ENCODE data around the gene LAT.
"Not testable (repeated sequence)": the region's sequence is repeated elsewhere in the genome, so short reads cannot be mapped to it uniquely, and the experiment has no call there.

LAT gene
- 3.6 to 11.1 reads per million in 2 experiments for total RNA-seq

- peak; percentile 72 for DNase-seq (ENCODE audit: low read depth)
Measured at GRCh38 chr16:28984619-28985135, at the start of gene LAT. LAT (plus strand) TSS chr16:28985052; CDS start chr16:28985418, 366 bp downstream.

- DNase-seq (ENCODE audit: low read depth), result no peak
Measured at GRCh38 chr16:28935346-28935745, 49.5 kb upstream of the LAT start.

- peak; percentile 77 for DNase-seq (ENCODE audit: low read depth)
Measured at GRCh38 chr16:28935924-28936783, 48.7 kb upstream of the LAT start.

DNA sequence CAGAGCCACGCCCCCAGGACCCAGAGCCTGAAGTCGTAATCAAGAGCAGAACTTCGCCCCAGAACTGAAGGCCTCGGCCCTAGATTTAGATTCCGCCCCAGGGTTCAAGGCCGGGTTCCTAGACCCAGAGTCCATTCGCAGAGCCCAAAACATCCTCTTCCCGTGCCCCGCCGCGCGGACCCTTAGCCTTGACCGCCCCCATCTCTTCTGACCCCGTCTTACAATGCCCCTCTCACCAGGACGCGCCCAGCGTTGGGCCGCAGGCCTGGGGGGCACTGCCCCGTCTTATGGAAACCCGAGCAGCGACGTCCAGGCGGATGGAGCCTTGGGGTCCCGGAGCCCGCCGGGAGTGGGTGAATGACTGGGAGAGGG, 48.1 kb upstream of the LAT start:
- DNase-seq (ENCODE audit: low read depth), result no peak

DNA sequence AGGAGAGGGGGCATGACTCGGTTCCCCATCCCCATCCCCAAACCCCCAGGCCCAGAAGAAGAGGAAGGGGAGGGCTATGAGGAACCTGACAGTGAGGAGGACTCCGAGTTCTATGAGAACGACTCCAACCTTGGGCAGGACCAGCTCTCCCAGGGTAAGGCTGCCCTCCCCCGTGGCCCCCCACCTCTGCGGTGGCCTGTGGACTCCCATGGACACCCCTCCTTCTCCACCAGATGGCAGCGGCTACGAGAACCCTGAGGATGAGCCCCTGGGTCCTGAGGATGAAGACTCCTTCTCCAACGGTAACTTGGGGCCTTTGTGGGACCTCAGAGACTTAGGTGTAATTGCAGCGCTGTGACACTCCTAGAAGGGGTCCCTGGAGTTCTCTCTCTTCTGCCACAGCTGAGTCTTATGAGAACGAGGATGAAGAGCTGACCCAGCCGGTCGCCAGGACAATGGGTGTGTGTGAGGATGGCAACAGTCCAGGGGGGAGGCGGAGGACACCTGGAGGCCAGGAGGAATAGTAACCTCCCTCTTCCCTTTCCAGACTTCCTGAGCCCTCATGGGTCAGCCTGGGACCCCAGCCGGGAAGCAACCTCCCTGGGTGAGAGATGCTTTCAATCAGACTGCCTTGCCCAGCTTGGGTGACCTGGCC, 47.5 kb upstream of the LAT start:
- DNase-seq (ENCODE audit: low read depth), result no peak

DNA sequence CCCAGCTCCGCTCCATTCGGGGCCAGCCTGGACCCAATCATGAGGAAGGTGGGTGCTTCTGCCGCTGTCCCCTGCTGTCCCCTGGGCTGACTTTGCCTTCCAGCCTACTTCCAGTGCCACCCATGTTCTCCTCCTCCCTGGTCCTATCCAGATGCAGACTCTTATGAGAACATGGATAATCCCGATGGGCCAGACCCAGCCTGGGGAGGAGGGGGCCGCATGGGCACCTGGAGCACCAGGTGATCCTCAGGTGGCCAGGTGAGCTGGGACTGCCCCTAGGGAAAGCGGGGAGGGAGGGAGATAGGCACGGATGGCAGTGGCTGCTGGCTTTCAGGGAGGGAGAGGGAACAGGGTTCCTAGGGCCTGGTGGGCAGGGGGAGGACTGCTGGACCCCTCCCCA, 46.1 kb upstream of the LAT start:
- DNase-seq (ENCODE audit: low read depth), result no peak

DNA sequence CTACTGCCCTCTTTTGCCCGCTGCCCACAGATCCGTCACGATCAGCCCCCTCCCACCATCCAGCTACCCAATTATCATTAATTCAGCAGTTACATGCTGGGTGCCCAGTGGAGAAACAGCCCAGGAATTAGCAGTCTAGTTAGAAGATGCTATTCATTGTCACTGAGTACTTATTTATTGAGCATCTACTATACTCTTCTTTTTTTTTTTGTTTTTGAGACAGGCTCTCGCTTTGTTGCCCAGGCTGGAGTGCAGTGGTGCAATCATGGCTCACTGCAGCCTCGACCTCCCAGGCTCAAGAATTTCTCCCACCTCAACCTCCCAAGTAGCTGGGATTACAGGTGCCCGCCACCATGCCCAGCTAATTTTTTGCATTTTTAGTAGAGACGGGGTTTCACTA, 45.0 kb upstream of the LAT start:
- not testable (repeated sequence) for DNase-seq (ENCODE audit: low read depth)

- DNase-seq (ENCODE audit: low read depth), result no peak
Measured at GRCh38 chr16:28943281-28943680, 41.6 kb upstream of the LAT start.

DNA sequence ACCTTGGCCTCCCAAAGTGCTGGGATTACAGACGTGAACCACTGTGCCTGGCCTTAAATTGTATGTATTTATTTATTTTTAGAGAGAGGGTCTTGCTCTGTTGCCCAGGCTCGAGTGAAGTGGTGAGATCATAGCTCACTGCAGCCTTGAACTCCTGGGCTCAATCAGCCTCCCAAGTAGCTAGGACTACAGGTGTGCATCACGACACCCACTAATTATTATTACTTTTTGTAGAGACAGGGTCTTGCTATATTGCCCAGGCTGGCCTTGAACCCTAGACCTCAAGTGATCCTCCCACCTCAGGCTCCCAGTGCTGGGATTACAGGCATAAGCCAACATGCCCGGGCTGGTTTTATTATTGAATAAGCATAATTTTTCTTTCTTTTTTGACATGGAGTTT, 38.2 kb upstream of the LAT start:
- DNase-seq (ENCODE audit: low read depth), result no peak

GRCh38 chr16:28950648-28951409, 34.0 kb upstream of the LAT start, which contains the start of gene NFATC2IP:
NFATC2IP (plus strand) TSS chr16:28950937; CDS start chr16:28951012, 75 bp downstream.
- DNase-seq (ENCODE audit: low read depth), result peak; percentile 99

DNA sequence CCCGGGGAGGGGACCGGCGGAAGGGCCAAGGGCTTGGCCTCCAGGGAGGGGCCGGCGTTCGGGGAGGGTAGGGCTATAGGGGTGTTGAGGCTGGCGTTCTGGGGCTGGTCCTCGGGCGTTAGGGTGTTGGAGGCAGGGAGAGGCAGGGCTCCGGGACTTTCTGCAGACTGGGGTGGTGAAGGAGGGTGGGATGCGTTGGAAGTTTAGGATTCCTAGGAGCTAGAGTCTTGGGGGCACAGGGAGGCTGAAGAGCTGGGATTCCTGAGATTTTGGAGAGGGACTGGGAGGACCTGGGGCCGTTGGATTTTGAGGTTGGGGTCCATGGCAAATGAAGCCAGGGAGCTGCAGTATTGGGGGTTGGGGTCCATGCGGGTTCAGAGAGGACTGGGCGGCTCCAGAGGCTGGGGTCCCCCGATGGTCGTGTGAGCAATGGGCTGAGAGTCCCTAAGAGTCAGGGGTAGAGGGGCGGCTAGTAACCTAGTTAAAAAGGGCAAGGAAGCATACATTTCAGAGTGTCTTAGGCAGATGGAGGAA, 33.4 kb upstream of the LAT start:
- no peak for DNase-seq (ENCODE audit: low read depth)

- DNase-seq (ENCODE audit: low read depth), result no peak
Measured at GRCh38 chr16:28958216-28958615, 26.6 kb upstream of the LAT start.

DNA sequence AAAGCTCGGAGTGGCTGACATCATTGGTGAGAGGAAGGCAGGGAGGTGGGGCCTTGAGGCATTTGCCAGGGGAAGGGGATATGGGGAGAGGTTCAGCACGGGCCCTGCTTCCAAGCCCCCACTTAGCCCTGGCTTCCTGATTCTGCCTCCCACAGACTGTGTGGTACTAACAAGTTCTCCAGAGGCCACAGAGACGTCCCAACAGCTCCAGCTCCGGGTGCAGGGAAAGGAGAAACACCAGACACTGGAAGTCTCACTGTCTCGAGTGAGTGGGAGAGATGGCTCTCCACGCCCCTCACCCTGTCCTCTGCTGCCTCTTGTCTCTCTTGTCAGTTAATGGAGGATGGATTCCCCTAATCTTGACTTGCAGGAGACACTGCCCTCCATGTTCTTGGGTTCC, 26.0 kb upstream of the LAT start:
- DNase-seq (ENCODE audit: low read depth), result no peak

- DNase-seq (ENCODE audit: low read depth), result no peak
Measured at GRCh38 chr16:28964072-28964471, 20.8 kb upstream of the LAT start.

- DNase-seq (ENCODE audit: low read depth), result no peak
Measured at GRCh38 chr16:28964496-28964895, 20.4 kb upstream of the LAT start.

GRCh38 chr16:28967156-28967555, 17.7 kb upstream of the LAT start:
- DNase-seq (ENCODE audit: low read depth), result no peak

GRCh38 chr16:28969696-28970095, 15.2 kb upstream of the LAT start:
- DNase-seq (ENCODE audit: low read depth), result not testable (repeated sequence)

DNA sequence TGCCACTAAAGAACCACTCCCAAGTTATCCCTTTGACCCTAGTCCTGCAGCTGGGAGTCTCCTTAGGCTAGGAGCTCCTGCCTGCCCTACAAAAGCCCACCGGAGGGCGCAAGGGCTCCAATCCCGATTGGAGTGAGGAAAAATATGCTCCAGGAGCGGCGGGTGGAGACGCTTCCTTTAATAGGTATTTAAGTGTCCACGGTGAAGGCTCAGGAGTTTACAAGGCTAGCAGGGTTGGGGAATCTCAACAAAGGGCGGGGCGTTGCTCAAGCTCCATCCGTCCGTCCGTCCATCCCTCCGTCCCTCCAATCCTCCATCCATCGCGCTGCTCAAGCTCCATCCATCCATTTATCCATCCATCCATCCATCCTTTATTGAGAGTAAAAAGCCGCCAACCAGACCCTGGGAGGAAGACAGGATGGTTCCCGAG, 10.8 kb upstream of the LAT start:
- no peak for DNase-seq (ENCODE audit: low read depth)

DNA sequence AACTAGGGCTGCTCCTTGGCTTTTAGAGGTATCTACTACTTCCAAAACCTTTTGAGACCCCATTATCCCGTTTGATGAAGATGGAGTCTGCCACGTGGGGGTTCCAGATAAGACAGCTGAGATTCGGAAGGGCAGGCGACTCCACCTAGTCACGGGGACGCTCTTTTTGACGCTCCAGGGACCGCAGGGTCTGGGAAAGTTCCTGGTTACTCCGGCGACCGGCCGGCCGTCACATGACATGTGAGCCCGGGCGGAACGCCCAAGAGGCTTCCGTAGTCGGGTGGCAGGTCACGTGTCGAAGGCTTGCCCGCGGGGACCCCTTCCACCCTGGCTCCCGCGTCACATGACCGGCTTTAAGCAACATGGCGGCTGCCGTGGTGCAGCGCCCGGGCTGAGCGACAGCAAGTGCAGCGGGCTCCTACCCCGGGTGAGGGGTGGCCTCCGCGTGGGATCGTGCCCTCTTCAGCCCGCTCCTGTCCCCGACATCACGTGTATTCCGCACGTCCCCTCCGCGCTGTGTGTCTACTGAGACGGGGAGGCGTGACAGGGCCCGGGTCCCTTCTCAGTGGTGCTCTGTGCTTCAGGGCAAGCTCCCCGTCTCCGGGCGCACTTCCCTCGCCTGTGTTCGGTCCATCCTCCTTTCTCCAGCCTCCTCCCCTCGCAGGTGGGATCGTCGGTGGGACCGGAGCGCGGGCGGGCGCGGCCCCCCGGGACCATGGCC, 10.3 kb upstream of the LAT start, which contains the start of gene SPNS1:
SPNS1 (plus strand) TSS at position 342 of the 721 bp plus-strand sequence; CDS start at position 716, 374 bp downstream.
- DNase-seq (ENCODE audit: low read depth), result peak; percentile 82

- no peak for DNase-seq (ENCODE audit: low read depth)
Measured at GRCh38 chr16:28975158-28975599, 9.7 kb upstream of the LAT start.

Data from T follicular helper cell (primary cell).